Mesenchymal stem cell (in vitro differentiated cells and primary cell): ENCODE results near the gene CAPRIN2.
A peak's percentile ranks its signal among the peaks of the same experiment; 100 is the strongest.

Experiments
- DNase-seq: peaks from one replicate; pipeline ENCODE4 v3.0.0-alpha.2; 2013
- H2AFZ ChIP-seq: one replicate; pipeline ENCODE4 v1.6.1; 2013; ENCODE audit warnings: low read depth, mild to moderate bottlenecking, control low read depth, inconsistent platforms, low read length, moderate library complexity
- H2AK5ac ChIP-seq: 2 replicates; pipeline ENCODE4 v1.6.1; 2013; ENCODE audit warnings: low read length, moderate library complexity, mild to moderate bottlenecking, inconsistent platforms; ENCODE audit not compliant: severe bottlenecking
- H2BK120ac ChIP-seq: one replicate; pipeline ENCODE4 v1.6.1; 2013; ENCODE audit warnings: low read depth, mild to moderate bottlenecking, inconsistent platforms, low read length, moderate library complexity
- H2BK12ac ChIP-seq, 2 experiments: one replicate each; pipeline ENCODE4 v1.6.1; 2013; ENCODE audit warnings: inconsistent platforms in 2 of 2, low read length in 2 of 2, mild to moderate bottlenecking in 2 of 2, moderate library complexity in 2 of 2, control low read depth in 1 of 2
- H2BK15ac ChIP-seq: one replicate; pipeline ENCODE4 v1.6.1; 2013; ENCODE audit warnings: mild to moderate bottlenecking, low read depth, inconsistent platforms; ENCODE audit not compliant: poor library complexity, severe bottlenecking
- H2BK5ac ChIP-seq: 2 replicates; pipeline ENCODE4 v1.6.1; 2013; ENCODE audit warnings: low read depth, mild to moderate bottlenecking, low read length, control low read depth, inconsistent platforms; ENCODE audit not compliant: poor library complexity, severe bottlenecking
- H3K14ac ChIP-seq, 2 experiments: one replicate each; pipeline ENCODE4 v1.6.1; 2013; ENCODE audit warnings: inconsistent platforms in 2 of 2, low read length in 2 of 2, control low read depth in 1 of 2, mild to moderate bottlenecking in 1 of 2, moderate library complexity in 1 of 2
- H3K18ac ChIP-seq, 2 experiments: one replicate each; pipeline ENCODE4 v1.6.1; 2013; ENCODE audit warnings: inconsistent platforms in 2 of 2, low read length in 2 of 2, control low read depth in 1 of 2, low read depth in 1 of 2, mild to moderate bottlenecking in 1 of 2
- H3K23ac ChIP-seq, 2 experiments: one replicate each; pipeline ENCODE4 v1.6.1; 2013; ENCODE audit warnings: inconsistent platforms in 2 of 2, low read length in 2 of 2, mild to moderate bottlenecking in 2 of 2, moderate library complexity in 2 of 2, control low read depth in 1 of 2
- H3K27ac ChIP-seq: 2 replicates; pipeline ENCODE4 v1.5.1; 2013; ENCODE audit warnings: mild to moderate bottlenecking, moderate library complexity, low read length, control low read depth, inconsistent platforms; ENCODE audit not compliant: poor library complexity, severe bottlenecking
- H3K27me3 ChIP-seq, 2 experiments: 2 replicates each; pipeline versions ENCODE4 v1.6.1 to v1.7.0; 2013; ENCODE audit warnings: low read length in 2 of 2, mild to moderate bottlenecking in 2 of 2, moderate library complexity in 2 of 2, control low read depth in 1 of 2, inconsistent platforms in 1 of 2; ENCODE audit not compliant: control insufficient read depth in 1 of 2, insufficient read depth in 1 of 2
- H3K36me3 ChIP-seq, 2 experiments: 2 replicates each; pipeline versions ENCODE4 v1.6.1 to v1.7.0; 2013; ENCODE audit warnings: low read length in 2 of 2, control low read depth in 1 of 2, inconsistent platforms in 1 of 2, low read depth in 1 of 2, mild to moderate bottlenecking in 1 of 2; ENCODE audit not compliant: insufficient read depth in 2 of 2, control insufficient read depth in 1 of 2
- H3K4ac ChIP-seq, 2 experiments: one replicate each; pipeline ENCODE4 v1.6.1; 2013; ENCODE audit warnings: inconsistent platforms in 2 of 2, low read length in 2 of 2, mild to moderate bottlenecking in 2 of 2, moderate library complexity in 2 of 2, control low read depth in 1 of 2, low read depth in 1 of 2
- H3K4me1 ChIP-seq: 2 replicates; pipeline ENCODE4 v1.6.1; 2013; ENCODE audit warnings: low read depth, low read length, control low read depth; ENCODE audit not compliant: control insufficient read depth, insufficient read depth
- H3K4me2 ChIP-seq: 2 replicates; pipeline ENCODE4 v1.6.1; 2013; ENCODE audit warnings: low read length, mild to moderate bottlenecking, inconsistent platforms; ENCODE audit not compliant: poor library complexity, severe bottlenecking
- H3K4me3 ChIP-seq, 2 experiments: 2 replicates each; pipeline versions ENCODE4 v1.5.1 to v1.7.0; 2013; ENCODE audit warnings: low read length in 2 of 2, mild to moderate bottlenecking in 2 of 2, control low read depth in 1 of 2, low read depth in 1 of 2; ENCODE audit not compliant: insufficient read depth in 1 of 2
- H3K79me1 ChIP-seq: replicated peaks from 2 replicates; pipeline ENCODE4 v1.6.1; 2013; ENCODE audit warnings: mild to moderate bottlenecking, control low read depth, low read length, inconsistent platforms; ENCODE audit not compliant: poor library complexity, severe bottlenecking
- H3K9ac ChIP-seq: 2 replicates; pipeline ENCODE4 v1.7.0; 2013; ENCODE audit warnings: mild to moderate bottlenecking, low read length, moderate library complexity
- H3K9me3 ChIP-seq: 2 replicates; pipeline ENCODE4 v1.7.0; 2013; ENCODE audit warnings: mild to moderate bottlenecking, low read length; ENCODE audit not compliant: control insufficient read depth
- H4K8ac ChIP-seq: one replicate; pipeline ENCODE4 v1.6.1; 2013; ENCODE audit warnings: inconsistent platforms, mild to moderate bottlenecking, low read length, moderate library complexity
- H4K91ac ChIP-seq: one replicate; pipeline ENCODE4 v1.6.1; 2013; ENCODE audit warnings: mild to moderate bottlenecking, low read length, inconsistent platforms
- WGBS: methylation state at CpG from one replicate; pipeline ENCODE4 v1.1.7; 2013; ENCODE audit warnings: mixed read lengths; 5-methylcytosine and 5-hydroxymethylcytosine counted together

The CAPRIN2 gene

DNA sequence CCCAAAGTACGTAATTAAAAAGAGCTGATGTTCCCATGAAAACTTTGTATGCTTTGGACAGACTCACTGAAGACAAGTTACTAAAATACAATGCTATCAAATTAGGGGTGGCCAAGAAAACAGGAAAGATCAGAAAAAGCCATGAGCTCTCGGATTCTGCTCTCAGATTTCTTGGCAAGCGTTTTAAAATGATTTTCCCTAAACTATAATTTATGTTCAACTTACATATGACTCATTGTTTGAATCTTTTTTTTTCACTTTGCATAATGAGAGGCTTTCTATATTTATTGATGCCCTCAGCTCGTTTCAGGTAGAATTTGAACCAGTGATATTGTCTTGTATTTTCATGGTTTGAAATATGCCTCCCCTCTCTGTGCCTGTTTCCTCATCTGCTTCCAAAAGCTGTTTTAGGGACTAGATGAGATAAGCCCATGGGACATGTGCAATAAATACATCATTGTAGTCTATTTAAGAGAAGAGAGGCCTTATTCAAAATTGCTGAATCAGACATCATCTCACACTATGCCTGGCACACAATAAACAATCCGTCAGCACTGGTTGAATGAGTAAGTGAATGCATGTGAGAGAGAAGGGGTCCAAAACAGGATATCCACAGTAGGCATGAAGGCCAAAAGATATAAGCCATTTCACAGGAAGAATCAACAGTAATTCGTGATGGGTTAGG, 54.4 kb downstream of the CAPRIN2 start:
- WGBS: 77% methylated on average over 3 of the region's 6 CpGs
- H3K27ac ChIP-seq: no peak overlapping the region
- H3K23ac ChIP-seq: no peak overlapping the region

DNA sequence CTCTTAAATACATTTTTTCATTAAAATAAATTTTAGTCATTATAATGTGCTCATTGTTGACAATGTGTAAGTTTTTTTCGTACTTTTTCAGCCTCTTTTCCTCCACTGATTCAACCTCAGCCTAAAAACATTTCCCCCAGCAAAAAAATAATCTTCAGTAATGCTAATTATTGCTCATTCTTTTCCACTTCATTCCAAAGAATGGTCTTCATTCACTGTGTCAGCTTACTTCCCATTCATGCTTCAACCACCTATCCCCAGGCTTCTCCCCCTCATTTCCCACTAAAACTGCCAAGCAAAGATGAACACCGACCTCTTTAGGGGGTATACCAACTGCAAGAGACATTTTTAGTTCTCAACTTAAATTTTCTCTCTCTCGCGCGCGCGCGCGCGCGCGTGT, 56.4 kb downstream of the CAPRIN2 start:
- H3K9me3 ChIP-seq: no peaks in the 10 kb centered on the region
- H3K27ac ChIP-seq: no peak overlapping the region
- H4K91ac ChIP-seq: no peak overlapping the region
- H2AFZ ChIP-seq: no peak overlapping the region
- H2BK12ac ChIP-seq: no peak overlapping the region
- H3K4me3 ChIP-seq: no peak overlapping the region
- no peak overlapping the region for H3K14ac ChIP-seq
- peaks cover 3% of the 10 kb centered on the region for H3K4me1 ChIP-seq
- no peak overlapping the region for H2BK15ac ChIP-seq
- peaks cover 6% of the 10 kb centered on the region for H3K79me1 ChIP-seq
- no peak for DNase-seq
- WGBS: 94% methylated on average over 6 of the region's 12 CpGs
- no peaks in the 10 kb centered on the region for H3K36me3 ChIP-seq
- no peak overlapping the region for H3K4ac ChIP-seq
- H3K18ac ChIP-seq: no peak overlapping the region
- H2BK120ac ChIP-seq: no peak overlapping the region
- H3K4me2 ChIP-seq: no peak overlapping the region
- H4K8ac ChIP-seq: no peak overlapping the region
- H2AK5ac ChIP-seq: no peak overlapping the region
- H3K9ac ChIP-seq: no peak overlapping the region
- no peak overlapping the region for H2BK5ac ChIP-seq
- no peak overlapping the region for H3K23ac ChIP-seq
- H3K27me3 ChIP-seq: no peaks in the 10 kb centered on the region

More for the DNA sequence above, 54.4 kb downstream of the CAPRIN2 start:
- DNase-seq: no peak
- no peak overlapping the region for H2BK15ac ChIP-seq
- H4K91ac ChIP-seq: no peak overlapping the region
- H3K14ac ChIP-seq: no peak overlapping the region
- H2AK5ac ChIP-seq: no peak overlapping the region
- H2AFZ ChIP-seq: no peak overlapping the region
- H2BK120ac ChIP-seq: no peak overlapping the region
- no peaks in the 10 kb centered on the region for H3K27me3 ChIP-seq
- no peak overlapping the region for H3K9ac ChIP-seq
- no peak overlapping the region for H3K4me2 ChIP-seq
- no peaks in the 10 kb centered on the region for H3K9me3 ChIP-seq
- H3K36me3 ChIP-seq: no peaks in the 10 kb centered on the region
- H2BK5ac ChIP-seq: no peak overlapping the region
- no peak overlapping the region for H3K4ac ChIP-seq
- peaks cover 4% of the 10 kb centered on the region for H3K79me1 ChIP-seq
- H2BK12ac ChIP-seq: no peak overlapping the region
- no peak overlapping the region for H4K8ac ChIP-seq
- H3K4me1 ChIP-seq: peaks cover 3% of the 10 kb centered on the region
- H3K18ac ChIP-seq: no peak overlapping the region
- H3K4me3 ChIP-seq: no peak overlapping the region

DNA sequence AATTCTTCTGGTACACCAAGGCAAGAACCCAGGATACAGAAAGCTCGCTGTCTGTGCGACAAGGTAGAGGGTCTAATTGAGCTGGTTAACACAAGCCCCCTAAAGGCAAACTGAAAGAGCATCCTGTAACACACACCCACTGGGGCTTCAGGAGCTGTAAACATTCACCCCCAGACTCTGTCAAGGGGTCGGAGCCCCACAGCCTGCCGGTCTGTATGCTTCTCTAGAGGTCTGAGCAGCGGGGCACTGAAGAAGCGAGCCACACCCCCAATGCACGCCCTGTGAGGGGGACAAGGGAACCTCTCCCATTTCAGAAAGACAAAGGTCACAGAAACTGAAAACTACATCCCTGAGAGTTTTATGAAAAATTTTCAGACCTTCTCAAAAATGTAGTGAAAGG, 57.8 kb downstream of the CAPRIN2 start:
- Histone ChIP-seq H3K9me3 (no peaks in the 10 kb centered on the region), H3K27me3 (no peaks in the 10 kb centered on the region), H2BK5ac (no peak overlapping the region), H3K4me1 (peaks cover 3% of the 10 kb centered on the region), H3K4ac (no peak overlapping the region), H3K23ac (no peak overlapping the region), H2BK15ac (no peak overlapping the region), H3K18ac (no peak overlapping the region), H3K79me1 (peaks cover 6% of the 10 kb centered on the region), H4K8ac (no peak overlapping the region), H3K4me2 (no peak overlapping the region), H3K14ac (no peak overlapping the region), H3K27ac (no peak overlapping the region), H2AFZ (no peak overlapping the region), H4K91ac (no peak overlapping the region), H3K9ac (no peak overlapping the region), H3K36me3 (no peaks in the 10 kb centered on the region), H2BK12ac (no peak overlapping the region), H2BK120ac (no peak overlapping the region), H3K4me3 (no peak overlapping the region), H2AK5ac (no peak overlapping the region)
- no peak for DNase-seq
- WGBS: 89% methylated on average over 6 of the region's 7 CpGs

DNA sequence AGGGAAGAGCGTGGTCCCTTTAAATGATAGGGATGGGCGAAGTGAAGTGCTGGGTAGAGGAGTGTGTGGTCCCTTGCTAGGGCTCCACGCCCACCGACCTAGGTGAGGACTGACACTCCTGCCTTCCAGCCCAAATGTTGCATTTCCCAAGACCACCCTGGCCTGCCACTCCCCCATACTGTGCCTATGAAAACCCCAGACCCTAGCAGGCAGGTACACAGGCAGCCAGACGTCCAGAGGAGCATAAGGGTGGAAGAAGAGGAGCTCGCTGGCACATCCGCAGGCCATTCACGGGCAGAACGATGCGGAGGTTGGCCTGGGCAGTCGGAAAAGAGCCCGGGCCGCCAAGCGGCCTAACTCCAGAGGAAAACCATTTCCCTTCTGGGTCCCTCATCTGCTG, 58.3 kb downstream of the CAPRIN2 start:
- Histone ChIP-seq H3K23ac (no peak overlapping the region), H2BK15ac (no peak overlapping the region), H2AK5ac (peak overlapping the region; percentile 2), H3K9ac (peak overlapping the region; percentile 91), H3K4me3 (peak overlapping the region in 1 of 2 experiments; percentile 86), H3K4ac (no peak overlapping the region), H3K9me3 (no peaks in the 10 kb centered on the region), H2BK12ac (no peak overlapping the region), H2BK5ac (no peak overlapping the region), H3K27me3 (no peaks in the 10 kb centered on the region), H4K8ac (peak overlapping the region; percentile 89), H3K18ac (no peak overlapping the region), H3K4me1 (peaks cover 4% of the 10 kb centered on the region), H3K27ac (no peak overlapping the region), H3K79me1 (peaks cover 6% of the 10 kb centered on the region), H4K91ac (no peak overlapping the region), H2AFZ (peak overlapping the region; percentile 18), H3K36me3 (no peaks in the 10 kb centered on the region), H3K14ac (no peak overlapping the region), H3K4me2 (peak overlapping the region; percentile 41), H2BK120ac (no peak overlapping the region)
- DNase-seq: no peak
- 84% methylated on average over 13 of the region's 14 CpGs for WGBS
